ENCODE data around the gene EZH2. TPM values are rescaled to one million over a fixed set of nuclear protein-coding genes. Genes with fewer than 3 reads are reported as not detected.

Gene EZH2
- total and polyA plus RNA-seq, 5 donors from 2014 or later: 7.5 to 78.6 (median 11.7) TPM

DNA sequence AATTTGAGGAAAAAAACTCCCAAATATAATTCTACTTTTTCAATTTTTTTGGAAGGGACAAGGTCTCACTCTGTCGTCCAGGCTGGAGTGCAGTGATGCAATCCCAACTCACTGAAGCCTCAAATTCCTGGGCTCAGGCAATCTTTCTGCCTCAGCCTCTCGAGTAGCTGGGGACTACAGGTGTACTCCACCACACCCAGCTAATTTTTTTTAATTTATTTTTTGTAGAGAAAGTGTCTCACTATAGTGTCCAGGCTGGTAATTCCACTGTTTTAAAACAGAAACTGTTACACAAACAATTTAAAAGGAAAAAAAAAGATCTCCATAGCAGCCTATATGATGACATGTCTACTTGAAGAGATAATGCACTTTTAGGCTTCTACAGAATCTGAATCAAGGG lies 25.6 kb downstream of the EZH2 start:
- no peaks in the 10 kb centered on the region for H3K36me3 Mint-ChIP-seq
- Histone ChIP-seq H3K9me3 (ENCODE audit: control insufficient read depth in 2 of 2, low read length in 2 of 2) (no peaks in the 10 kb centered on the region), H3K27me3 (ENCODE audit: control insufficient read depth, insufficient read depth, low read length) (no peaks in the 10 kb centered on the region), H3K4me3 (ENCODE audit: low read depth, low read length) (no peak overlapping the region), H3K36me3 (ENCODE audit: control insufficient read depth, insufficient read depth, low read length) (no peaks in the 10 kb centered on the region), H3K4me1 (ENCODE audit: control insufficient read depth, insufficient read depth, low read length, poor library complexity, severe bottlenecking) (peaks cover 26% of the 10 kb centered on the region), H3K27ac (ENCODE audit: insufficient read depth, low read length, poor library complexity, severe bottlenecking) (no peak overlapping the region)
- no peak overlapping the region for H3K4me3 Mint-ChIP-seq
- no peaks in the 10 kb centered on the region for H3K27me3 Mint-ChIP-seq
- H3K27ac Mint-ChIP-seq: peak overlapping the region in 2 of 3 donors; percentile 46 to 54
- H3K4me1 Mint-ChIP-seq: peaks cover 26 to 45% (median 33%) of the 10 kb centered on the region in 4 donors
- ATAC-seq (ENCODE audit: low read depth in 2 of 2) (no peak), DNase-seq (no peak)
- H3K9me3 Mint-ChIP-seq: no peaks in the 10 kb centered on the region

DNA sequence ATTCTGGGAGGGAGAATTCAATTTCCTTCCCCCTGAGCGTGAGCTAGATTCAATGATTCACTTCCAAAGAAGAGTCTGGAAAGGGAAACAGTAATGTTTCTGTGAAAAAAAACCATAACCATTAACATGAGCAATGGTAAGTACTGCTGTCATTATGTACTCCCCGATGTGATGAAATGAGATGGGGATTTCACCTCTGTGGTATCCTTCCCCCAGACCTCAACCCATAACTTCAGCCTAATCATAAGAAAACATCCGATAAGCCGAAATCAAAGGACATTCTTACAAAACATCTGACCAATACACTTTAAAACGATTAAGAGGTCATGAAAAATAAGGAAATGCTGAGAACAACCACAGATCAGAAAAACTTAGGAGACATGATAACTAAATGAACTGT lies 27.2 kb downstream of the EZH2 start:
- H3K27me3 Mint-ChIP-seq: no peaks in the 10 kb centered on the region
- peaks cover 17% of the 10 kb centered on the region for H3K4me1 ChIP-seq (ENCODE audit: control insufficient read depth, insufficient read depth, low read length, poor library complexity, severe bottlenecking)
- H3K4me3 ChIP-seq (ENCODE audit: low read depth, low read length): peak overlapping the region; percentile 14
- H3K27ac Mint-ChIP-seq: peak overlapping the region in 1 of 3 donors; percentile 59
- ATAC-seq (ENCODE audit: low read depth in 2 of 2): no peak
- no peaks in the 10 kb centered on the region for H3K27me3 ChIP-seq (ENCODE audit: control insufficient read depth, insufficient read depth, low read length)
- H3K4me1 Mint-ChIP-seq: peaks cover 25 to 41% (median 33%) of the 10 kb centered on the region in 4 donors
- no peak overlapping the region for H3K27ac ChIP-seq (ENCODE audit: insufficient read depth, low read length, poor library complexity, severe bottlenecking)
- no peaks in the 10 kb centered on the region for H3K36me3 ChIP-seq (ENCODE audit: control insufficient read depth, insufficient read depth, low read length)
- no peak for DNase-seq
- no peaks in the 10 kb centered on the region for H3K36me3 Mint-ChIP-seq
- no peaks in the 10 kb centered on the region for H3K9me3 Mint-ChIP-seq
- no peaks in the 10 kb centered on the region for H3K9me3 ChIP-seq (ENCODE audit: control insufficient read depth in 2 of 2, low read length in 2 of 2)
- H3K4me3 Mint-ChIP-seq: no peak overlapping the region

DNA sequence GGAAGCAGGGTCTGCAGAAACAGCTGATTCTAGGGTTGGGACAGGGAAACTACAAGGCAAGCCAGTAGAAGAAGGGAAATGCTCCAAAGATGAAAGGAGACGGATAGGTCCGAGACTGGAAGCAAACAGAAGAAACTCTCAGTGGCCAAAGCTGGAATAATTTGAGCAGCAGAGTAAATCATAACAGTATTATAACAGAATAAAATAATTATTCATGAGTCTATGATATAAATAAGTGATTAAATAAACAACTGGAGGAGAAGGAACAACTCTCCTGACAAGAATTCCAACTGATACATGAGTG lies 27.6 kb downstream of the EZH2 start:
- H3K27ac Mint-ChIP-seq: peak overlapping the region in 2 of 3 donors; percentile 3 to 70
- peak overlapping the region; percentile 0 to 66 (median 38) for H3K4me3 Mint-ChIP-seq

DNA sequence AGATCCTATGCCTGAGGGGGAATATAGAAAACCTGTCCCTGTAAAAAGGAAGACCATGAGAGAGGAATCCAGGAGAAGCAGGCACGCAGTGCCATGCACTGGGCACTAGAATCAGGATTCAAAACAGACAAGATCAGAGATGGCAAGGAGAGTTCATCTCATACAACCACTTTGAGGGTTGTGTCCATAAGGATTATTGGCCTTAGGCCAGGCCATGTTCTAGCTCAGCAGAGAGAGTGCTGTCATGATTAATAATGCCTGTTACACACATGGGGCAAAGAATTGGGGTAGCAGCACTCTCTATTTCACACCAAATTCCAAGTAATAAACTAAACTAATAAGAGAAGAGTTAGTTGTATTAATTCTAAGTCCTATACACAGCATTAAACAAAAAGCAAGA lies 29.1 kb downstream of the EZH2 start:
- no peak overlapping the region for H3K4me3 Mint-ChIP-seq
- no peak for DNase-seq
- peak overlapping the region in 1 of 3 donors; percentile 50 for H3K27ac Mint-ChIP-seq
- H3K9me3 ChIP-seq (ENCODE audit: control insufficient read depth in 2 of 2, low read length in 2 of 2): no peaks in the 10 kb centered on the region
- no peaks in the 10 kb centered on the region for H3K27me3 Mint-ChIP-seq
- no peaks in the 10 kb centered on the region for H3K9me3 Mint-ChIP-seq
- no peak for ATAC-seq (ENCODE audit: low read depth in 2 of 2)
- peaks cover 27% of the 10 kb centered on the region for H3K4me1 ChIP-seq (ENCODE audit: control insufficient read depth, insufficient read depth, low read length, poor library complexity, severe bottlenecking)
- H3K4me3 ChIP-seq (ENCODE audit: low read depth, low read length): no peak overlapping the region
- no peaks in the 10 kb centered on the region for H3K36me3 ChIP-seq (ENCODE audit: control insufficient read depth, insufficient read depth, low read length)
- H3K36me3 Mint-ChIP-seq: no peaks in the 10 kb centered on the region
- peaks cover 32 to 55% (median 43%) of the 10 kb centered on the region in 4 donors for H3K4me1 Mint-ChIP-seq
- H3K27me3 ChIP-seq (ENCODE audit: control insufficient read depth, insufficient read depth, low read length): no peaks in the 10 kb centered on the region
- H3K27ac ChIP-seq (ENCODE audit: insufficient read depth, low read length, poor library complexity, severe bottlenecking): no peak overlapping the region

More for the DNA sequence above, 27.6 kb downstream of the EZH2 start:
- Histone ChIP-seq H3K27ac (ENCODE audit: insufficient read depth, low read length, poor library complexity, severe bottlenecking) (no peak overlapping the region), H3K4me1 (ENCODE audit: control insufficient read depth, insufficient read depth, low read length, poor library complexity, severe bottlenecking) (peaks cover 21% of the 10 kb centered on the region), H3K4me3 (ENCODE audit: low read depth, low read length) (peak overlapping the region; percentile 59), H3K27me3 (ENCODE audit: control insufficient read depth, insufficient read depth, low read length) (no peaks in the 10 kb centered on the region), H3K36me3 (ENCODE audit: control insufficient read depth, insufficient read depth, low read length) (no peaks in the 10 kb centered on the region), H3K9me3 (ENCODE audit: control insufficient read depth in 2 of 2, low read length in 2 of 2) (no peaks in the 10 kb centered on the region)
- Mint-ChIP-seq H3K36me3 (no peaks in the 10 kb centered on the region), H3K4me1 (peaks cover 25 to 43% (median 33%) of the 10 kb centered on the region in 4 donors), H3K27me3 (no peaks in the 10 kb centered on the region), H3K9me3 (no peaks in the 10 kb centered on the region)
- DNase-seq (no peak), ATAC-seq (ENCODE audit: low read depth in 2 of 2) (no peak)

DNA sequence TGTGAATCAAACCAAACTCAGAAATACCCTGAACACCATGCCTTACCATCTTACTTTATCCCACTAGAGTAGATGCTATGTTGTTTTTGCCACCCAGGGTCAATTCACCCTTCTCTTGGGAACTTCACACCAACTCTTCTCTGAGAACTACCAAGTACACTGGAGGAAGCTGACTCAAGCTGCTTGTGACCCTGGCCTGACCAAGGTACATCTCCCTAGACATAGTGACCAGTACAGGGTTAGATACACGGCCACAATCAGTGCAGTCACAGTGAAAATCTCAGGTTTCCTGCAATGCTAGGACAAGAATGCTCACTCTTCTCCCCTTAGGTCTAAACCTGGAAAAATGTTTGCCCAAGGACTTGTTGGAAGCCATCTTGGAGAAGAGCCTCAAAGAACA lies 31.8 kb downstream of the EZH2 start:
- Histone ChIP-seq H3K9me3 (ENCODE audit: control insufficient read depth in 2 of 2, low read length in 2 of 2) (no peaks in the 10 kb centered on the region), H3K27ac (ENCODE audit: insufficient read depth, low read length, poor library complexity, severe bottlenecking) (no peak overlapping the region), H3K4me1 (ENCODE audit: control insufficient read depth, insufficient read depth, low read length, poor library complexity, severe bottlenecking) (peaks cover 35% of the 10 kb centered on the region), H3K27me3 (ENCODE audit: control insufficient read depth, insufficient read depth, low read length) (no peaks in the 10 kb centered on the region), H3K4me3 (ENCODE audit: low read depth, low read length) (no peak overlapping the region), H3K36me3 (ENCODE audit: control insufficient read depth, insufficient read depth, low read length) (no peaks in the 10 kb centered on the region)
- Mint-ChIP-seq H3K4me3 (no peak overlapping the region), H3K36me3 (no peaks in the 10 kb centered on the region), H3K4me1 (peaks cover 38 to 69% (median 50%) of the 10 kb centered on the region in 4 donors), H3K9me3 (no peaks in the 10 kb centered on the region), H3K27ac (peak overlapping the region in 2 of 3 donors; percentile 32 to 57), H3K27me3 (no peaks in the 10 kb centered on the region)
- no peak for ATAC-seq (ENCODE audit: low read depth in 2 of 2)
- DNase-seq: no peak

DNA sequence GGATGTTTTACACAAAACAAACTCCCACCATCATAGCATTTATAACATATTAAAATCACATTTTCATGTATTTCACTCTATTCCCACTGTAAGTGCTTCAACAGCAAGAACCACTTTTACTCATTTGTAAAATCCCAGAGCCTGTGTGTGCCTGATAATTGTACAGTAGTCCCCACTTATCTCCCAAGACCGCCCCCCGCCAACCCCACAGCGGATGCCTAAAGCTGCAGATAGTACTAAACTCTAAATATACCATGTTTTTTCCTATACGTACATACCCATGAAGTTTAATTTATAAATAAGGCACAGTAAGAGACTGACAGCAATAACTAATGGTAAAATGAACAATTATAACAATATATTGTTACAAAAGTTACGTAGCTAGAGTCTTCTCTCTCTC lies 33.5 kb downstream of the EZH2 start:
- DNase-seq: no peak
- Mint-ChIP-seq H3K27ac (peak overlapping the region in 1 of 3 donors; percentile 68), H3K4me1 (peaks cover 40 to 70% (median 55%) of the 10 kb centered on the region in 4 donors), H3K9me3 (no peaks in the 10 kb centered on the region), H3K36me3 (no peaks in the 10 kb centered on the region), H3K27me3 (no peaks in the 10 kb centered on the region), H3K4me3 (no peak overlapping the region)
- Histone ChIP-seq H3K27ac (ENCODE audit: insufficient read depth, low read length, poor library complexity, severe bottlenecking) (no peak overlapping the region), H3K4me3 (ENCODE audit: low read depth, low read length) (no peak overlapping the region), H3K4me1 (ENCODE audit: control insufficient read depth, insufficient read depth, low read length, poor library complexity, severe bottlenecking) (peaks cover 41% of the 10 kb centered on the region), H3K9me3 (ENCODE audit: control insufficient read depth in 2 of 2, low read length in 2 of 2) (no peaks in the 10 kb centered on the region), H3K27me3 (ENCODE audit: control insufficient read depth, insufficient read depth, low read length) (no peaks in the 10 kb centered on the region), H3K36me3 (ENCODE audit: control insufficient read depth, insufficient read depth, low read length) (no peaks in the 10 kb centered on the region)
- ATAC-seq (ENCODE audit: low read depth in 2 of 2): no peak

DNA sequence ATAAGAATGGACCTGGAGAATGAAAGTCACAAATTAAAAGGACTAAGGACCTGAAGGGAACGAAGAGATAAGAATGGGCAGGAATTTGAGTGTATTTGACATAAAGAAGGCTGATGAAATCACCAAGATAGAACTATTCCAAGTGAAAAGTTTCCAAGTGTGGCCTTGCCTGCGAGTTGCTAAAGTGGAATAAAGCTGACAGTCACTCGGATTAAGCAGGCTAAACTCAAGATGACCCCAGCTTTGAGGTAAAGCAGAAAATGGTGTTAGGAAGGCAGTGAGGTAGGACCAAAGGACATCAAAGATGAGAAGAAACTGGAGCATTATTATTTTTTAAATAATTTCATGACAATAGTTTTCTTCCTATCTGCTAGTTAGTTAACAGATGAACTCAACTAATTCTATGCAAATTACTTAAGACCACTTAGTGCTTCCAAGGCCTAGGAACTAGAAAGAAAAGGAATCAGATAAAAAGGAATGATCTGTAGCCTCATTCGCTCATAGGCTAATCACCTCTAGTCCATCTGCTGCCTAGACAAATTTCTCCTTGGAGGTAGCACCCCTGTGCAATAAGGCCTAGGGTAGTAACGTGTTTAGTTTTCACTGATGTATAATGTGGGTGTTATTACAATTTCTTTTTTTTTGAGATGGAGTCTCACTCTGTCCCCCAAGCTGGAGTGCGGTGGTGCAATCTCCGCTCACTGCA lies 34.5 kb downstream of the EZH2 start:
- DNase-seq (no peak), ATAC-seq (ENCODE audit: low read depth in 2 of 2) (no peak)
- H3K27me3 Mint-ChIP-seq: no peaks in the 10 kb centered on the region
- no peak overlapping the region for H3K4me3 ChIP-seq (ENCODE audit: low read depth, low read length)
- peak overlapping the region in 1 of 4 donors; percentile 25 for H3K4me3 Mint-ChIP-seq
- H3K9me3 Mint-ChIP-seq: no peaks in the 10 kb centered on the region
- no peak overlapping the region for H3K27ac ChIP-seq (ENCODE audit: insufficient read depth, low read length, poor library complexity, severe bottlenecking)
- H3K4me1 Mint-ChIP-seq: peaks cover 42 to 71% (median 57%) of the 10 kb centered on the region in 4 donors
- no peaks in the 10 kb centered on the region for H3K36me3 Mint-ChIP-seq
- H3K27ac Mint-ChIP-seq: peak overlapping the region in 2 of 3 donors; percentile 63 to 80
- H3K36me3 ChIP-seq (ENCODE audit: control insufficient read depth, insufficient read depth, low read length): no peaks in the 10 kb centered on the region
- no peaks in the 10 kb centered on the region for H3K9me3 ChIP-seq (ENCODE audit: control insufficient read depth in 2 of 2, low read length in 2 of 2)
- H3K4me1 ChIP-seq (ENCODE audit: control insufficient read depth, insufficient read depth, low read length, poor library complexity, severe bottlenecking): peaks cover 49% of the 10 kb centered on the region
- H3K27me3 ChIP-seq (ENCODE audit: control insufficient read depth, insufficient read depth, low read length): no peaks in the 10 kb centered on the region
